ENCODE measurements around the gene ARSA.
"Not testable (repeated sequence)": the region's sequence is repeated elsewhere in the genome, so short reads cannot be mapped to it uniquely, and the experiment has no call there.

Gene ARSA

GRCh38 chr22:50621948-50622722 is 5.8 kb downstream of the ARSA start:
- DNase-seq (ENCODE audit: low read depth), result no peak

GRCh38 chr22:50621356-50621880 is 6.5 kb downstream of the ARSA start:
- peak; percentile 25 for DNase-seq (ENCODE audit: low read depth)

GRCh38 chr22:50620593-50621355 is 7.2 kb downstream of the ARSA start:
- peak; percentile 25 for DNase-seq (ENCODE audit: low read depth)

GRCh38 chr22:50614296-50614695 is 13.7 kb downstream of the ARSA start:
- DNase-seq (ENCODE audit: low read depth), result not testable (repeated sequence)

GRCh38 chr22:50613291-50613981 is 14.5 kb downstream of the ARSA start:
- no peak for DNase-seq (ENCODE audit: low read depth)

- DNase-seq (ENCODE audit: low read depth), result no peak
These were observed 15.3 kb downstream of the ARSA start for GRCh38 chr22:50612528-50613221.

GRCh38 chr22:50612168-50612527 is 15.8 kb downstream of the ARSA start:
- DNase-seq (ENCODE audit: low read depth), result no peak

- no peak for DNase-seq (ENCODE audit: low read depth)
These were observed 16.5 kb downstream of the ARSA start for GRCh38 chr22:50611341-50612060.

- DNase-seq (ENCODE audit: low read depth), result no peak
These were observed 17.4 kb downstream of the ARSA start for GRCh38 chr22:50610581-50610980.

GRCh38 chr22:50610041-50610451 is 17.9 kb downstream of the ARSA start:
- no peak for DNase-seq (ENCODE audit: low read depth)

GRCh38 chr22:50609599-50609998 is 18.4 kb downstream of the ARSA start:
- no peak for DNase-seq (ENCODE audit: low read depth)

GRCh38 chr22:50608996-50609395 is 19.0 kb downstream of the ARSA start:
- no peak for DNase-seq (ENCODE audit: low read depth)

GRCh38 chr22:50608058-50608840 is 19.7 kb downstream of the ARSA start:
- DNase-seq (ENCODE audit: low read depth), result not testable (repeated sequence)

GRCh38 chr22:50607659-50608020 is 20.3 kb downstream of the ARSA start:
- no peak for DNase-seq (ENCODE audit: low read depth)

GRCh38 chr22:50606946-50607658 is 20.9 kb downstream of the ARSA start:
- DNase-seq (ENCODE audit: low read depth), result no peak

- no peak for DNase-seq (ENCODE audit: low read depth)
These were observed 21.6 kb downstream of the ARSA start for GRCh38 chr22:50606165-50606945.

- no peak for DNase-seq (ENCODE audit: low read depth)
These were observed 22.3 kb downstream of the ARSA start for GRCh38 chr22:50605613-50606074.

- no peak for DNase-seq (ENCODE audit: low read depth)
These were observed 22.8 kb downstream of the ARSA start for GRCh38 chr22:50605002-50605612.
